Smooth muscle cell (in vitro differentiated cells): Measurements from ENCODE around the gene ALS2CL. TPM values are rescaled to one million over a fixed set of nuclear protein-coding genes. Genes with fewer than 3 reads are reported as not detected.

Source experiments
- DNase-seq: peaks from one replicate; lab custom pipeline; 2025; ENCODE audit not compliant: unreplicated experiment; lab: John Stamatoyannopoulos, UW
- H2AFZ ChIP-seq: fragments of 200-600 bp; sonication (generic); 2 replicates; pipeline ENCODE4 v1.6.0; 2016; ENCODE audit warnings: antibody characterized with exemption, low read depth, mild to moderate bottlenecking
- H3F3A ChIP-seq: fragments of 200-600 bp; sonication (generic); 2 replicates; pipeline ENCODE4 v1.6.0; 2017; ENCODE audit warnings: antibody characterized with exemption, low read depth
- H3K27ac ChIP-seq: fragments of 200-600 bp; sonication (generic); 2 replicates; pipeline ENCODE4 v1.5.1; 2016; ENCODE audit warnings: low read depth, mild to moderate bottlenecking
- H3K27me3 ChIP-seq: fragments of 200-600 bp; sonication (generic); 2 replicates; pipeline ENCODE4 v1.6.1; 2016; ENCODE audit warnings: low read depth, mild to moderate bottlenecking
- H3K36me3 ChIP-seq: fragments of 200-600 bp; sonication (generic); 2 replicates; pipeline ENCODE4 v1.5.1; 2016; ENCODE audit warnings: low read depth
- H3K4me1 ChIP-seq: fragments of 200-600 bp; sonication (generic); 2 replicates; pipeline ENCODE4 v1.5.1; 2016; ENCODE audit warnings: low read depth
- H3K4me2 ChIP-seq: fragments of 200-600 bp; sonication (generic); 2 replicates; pipeline ENCODE4 v1.6.0; 2016; ENCODE audit warnings: mild to moderate bottlenecking
- H3K4me3 ChIP-seq: fragments of 200-600 bp; sonication (generic); 2 replicates; pipeline ENCODE4 v1.5.1; 2016; ENCODE audit warnings: mild to moderate bottlenecking
- H3K79me2 ChIP-seq: fragments of 200-600 bp; sonication (generic); 2 replicates; pipeline ENCODE4 v1.6.0; 2016; ENCODE audit warnings: low read depth, mild to moderate bottlenecking
- H3K9ac ChIP-seq: fragments of 200-600 bp; sonication (generic); 2 replicates; pipeline ENCODE4 v1.6.0; 2016; ENCODE audit warnings: low read depth
- H3K9me3 ChIP-seq: fragments of 200-600 bp; sonication (generic); replicated peaks from 2 replicates; pipeline ENCODE4 v1.5.1; 2016; ENCODE audit warnings: low read depth
- H4K20me1 ChIP-seq: fragments of 200-600 bp; sonication (generic); 2 replicates; pipeline ENCODE4 v1.6.0; 2016; ENCODE audit warnings: low read depth
- WGBS: methylation state at CpG from one replicate; pipeline ENCODE4 v1.1.7; 2016; ENCODE audit warnings: low lambda C conversion rate; 5-methylcytosine and 5-hydroxymethylcytosine counted together
- polyA plus RNA-seq: library from polyadenylated mRNA; unstranded; fragments of >200 nt; fragmentation: Nextera tagmentation; extraction: Ambion mirVana; gene quantifications from 2 replicates; pipeline ENCODE4 v1.2.1, GENCODE V29; 2016
- total RNA-seq: library from RNA; depleted of rRNA; stranded (reverse); fragments of >200 nt; gene quantifications from 2 replicates; pipeline ENCODE4 v1.2.3, GENCODE V29; 2014
- TF ChIP-seq, protein P1 (sequence below): fragments of 200-600 bp; sonication (generic); IDR thresholded peaks from 2 replicates; pipeline ENCODE4 v1.5.1; 2017; ENCODE audit warnings: borderline replicate concordance, mild to moderate bottlenecking, antibody characterized with exemption; ENCODE audit not compliant: insufficient read depth, poor library complexity, severe bottlenecking

Gene ALS2CL
- total and polyA plus RNA-seq, 2 experiments from 2014 or later, result 8.5 to 9.4 TPM

DNA sequence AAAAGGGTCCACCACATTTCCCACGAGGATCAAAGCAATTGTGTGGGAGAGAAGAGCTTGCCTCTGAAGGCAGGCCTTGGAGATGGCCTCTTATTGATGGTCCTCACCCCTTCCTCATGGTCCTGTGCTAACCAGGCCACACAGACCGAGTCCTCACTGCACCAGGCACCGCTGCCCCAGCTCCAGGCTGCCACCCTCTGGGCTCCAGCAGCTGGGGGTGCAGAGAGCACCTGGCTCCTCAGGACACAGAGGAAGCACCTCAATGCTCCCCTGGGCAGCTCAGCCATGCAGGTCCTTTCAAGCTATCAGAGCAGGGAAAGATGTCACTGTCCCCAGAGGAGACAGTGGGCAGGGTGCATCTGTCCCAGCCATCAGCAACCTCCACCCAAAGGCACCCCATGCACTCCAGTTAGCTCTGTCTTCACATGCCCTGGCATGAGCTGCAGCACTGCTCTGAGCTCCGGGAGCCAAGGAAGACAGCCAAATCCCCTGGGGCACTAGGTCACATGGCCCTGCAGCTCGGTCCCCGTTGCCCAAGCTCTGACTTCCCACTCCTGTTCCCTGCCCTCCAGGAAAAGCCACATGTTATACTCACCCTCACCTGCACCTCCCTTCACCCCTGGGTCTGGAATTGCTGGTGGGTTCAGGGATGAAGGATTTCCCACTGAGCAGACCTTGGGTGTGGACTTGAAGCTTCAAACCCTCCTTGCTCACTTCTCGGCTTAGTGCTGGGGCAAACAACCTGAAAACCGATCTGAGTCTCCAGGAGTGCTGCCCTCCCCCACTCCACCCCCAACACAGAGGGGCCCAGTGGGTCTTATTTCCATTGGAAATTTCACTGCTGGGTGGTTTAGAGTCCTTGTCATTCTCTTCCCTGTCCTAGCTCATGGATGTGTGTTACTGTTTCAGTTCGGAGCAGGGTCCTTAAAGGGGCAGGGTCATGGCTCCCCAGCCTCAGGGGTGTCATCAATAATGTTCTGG, 32.6 kb downstream of the ALS2CL start:
- Histone ChIP-seq H2AFZ (no peak overlapping the region), H3K4me2 (no peak overlapping the region), H3K27me3 (no peaks in the 10 kb centered on the region), H3K79me2 (no peaks in the 10 kb centered on the region), H4K20me1 (no peaks in the 10 kb centered on the region), H3K9ac (no peak overlapping the region), H3K9me3 (no peaks in the 10 kb centered on the region), H3F3A (no peaks in the 10 kb centered on the region), H3K4me1 (peaks cover 21% of the 10 kb centered on the region), H3K27ac (no peak overlapping the region), H3K36me3 (no peaks in the 10 kb centered on the region), H3K4me3 (no peak overlapping the region)
- no peak for DNase-seq
- TF ChIP-seq, protein P1, sequence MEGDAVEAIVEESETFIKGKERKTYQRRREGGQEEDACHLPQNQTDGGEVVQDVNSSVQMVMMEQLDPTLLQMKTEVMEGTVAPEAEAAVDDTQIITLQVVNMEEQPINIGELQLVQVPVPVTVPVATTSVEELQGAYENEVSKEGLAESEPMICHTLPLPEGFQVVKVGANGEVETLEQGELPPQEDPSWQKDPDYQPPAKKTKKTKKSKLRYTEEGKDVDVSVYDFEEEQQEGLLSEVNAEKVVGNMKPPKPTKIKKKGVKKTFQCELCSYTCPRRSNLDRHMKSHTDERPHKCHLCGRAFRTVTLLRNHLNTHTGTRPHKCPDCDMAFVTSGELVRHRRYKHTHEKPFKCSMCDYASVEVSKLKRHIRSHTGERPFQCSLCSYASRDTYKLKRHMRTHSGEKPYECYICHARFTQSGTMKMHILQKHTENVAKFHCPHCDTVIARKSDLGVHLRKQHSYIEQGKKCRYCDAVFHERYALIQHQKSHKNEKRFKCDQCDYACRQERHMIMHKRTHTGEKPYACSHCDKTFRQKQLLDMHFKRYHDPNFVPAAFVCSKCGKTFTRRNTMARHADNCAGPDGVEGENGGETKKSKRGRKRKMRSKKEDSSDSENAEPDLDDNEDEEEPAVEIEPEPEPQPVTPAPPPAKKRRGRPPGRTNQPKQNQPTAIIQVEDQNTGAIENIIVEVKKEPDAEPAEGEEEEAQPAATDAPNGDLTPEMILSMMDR, result no peak
- WGBS, result 64% methylated on average over 9 of the region's 9 CpGs

DNA sequence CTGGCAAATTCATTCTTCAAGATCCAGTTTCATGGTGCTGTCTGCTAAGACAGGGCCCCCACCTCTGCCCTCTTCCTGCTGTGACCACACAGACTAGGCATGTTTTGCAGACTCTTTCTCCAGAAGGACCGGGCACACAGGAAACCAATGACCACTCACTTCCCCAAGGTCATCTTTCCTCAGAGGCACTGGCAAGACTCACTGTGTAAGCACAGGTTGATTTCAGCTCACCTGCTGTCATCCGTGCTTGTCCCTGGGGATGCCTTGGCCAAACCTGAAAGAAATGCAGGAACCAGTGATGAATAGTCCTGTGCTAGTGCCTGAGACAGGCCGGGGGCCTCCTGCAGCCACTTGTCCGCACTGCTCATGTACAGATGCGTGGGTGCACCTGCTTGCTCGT, 33.5 kb downstream of the ALS2CL start:
- WGBS, result 86% methylated on average over 6 of the region's 6 CpGs
- TF ChIP-seq, protein P1, result no peak
- no peak for DNase-seq

DNA sequence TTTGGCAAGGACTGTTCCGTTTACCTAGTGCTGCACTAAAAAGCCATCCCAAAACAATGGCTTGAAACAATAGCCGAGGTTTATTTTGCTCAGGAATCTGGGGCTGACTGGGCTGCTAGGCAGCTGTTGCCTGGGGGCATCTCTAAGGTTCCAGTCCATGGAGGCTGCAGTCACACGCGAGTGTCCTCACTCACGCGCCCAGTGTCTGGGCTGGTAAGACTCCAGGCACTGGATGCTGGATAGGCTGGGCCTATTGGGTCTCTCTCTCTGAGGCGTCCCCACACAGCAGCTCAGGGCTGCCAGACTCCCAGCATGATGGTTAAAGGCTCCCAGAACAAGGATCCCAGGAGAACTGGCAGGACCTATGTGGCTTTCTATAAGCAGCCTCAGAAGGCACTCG, 34.2 kb downstream of the ALS2CL start:
- H2AFZ ChIP-seq, result no peak overlapping the region
- H3K27me3 ChIP-seq, result no peaks in the 10 kb centered on the region
- H3K79me2 ChIP-seq, result no peaks in the 10 kb centered on the region
- no peak overlapping the region for H3K27ac ChIP-seq
- H3K9me3 ChIP-seq, result no peaks in the 10 kb centered on the region
- no peaks in the 10 kb centered on the region for H4K20me1 ChIP-seq
- 72% methylated on average over 8 of the region's 8 CpGs for WGBS
- peaks cover 21% of the 10 kb centered on the region for H3K4me1 ChIP-seq
- H3K36me3 ChIP-seq, result no peaks in the 10 kb centered on the region
- no peak overlapping the region for H3K9ac ChIP-seq
- no peaks in the 10 kb centered on the region for H3F3A ChIP-seq
- no peak overlapping the region for H3K4me2 ChIP-seq
- no peak for DNase-seq
- no peak overlapping the region for H3K4me3 ChIP-seq
- TF ChIP-seq, protein P1, result no peak

More for the DNA sequence above, 33.5 kb downstream of the ALS2CL start:
- H3K9ac ChIP-seq, result no peak overlapping the region
- H3K4me1 ChIP-seq, result peaks cover 21% of the 10 kb centered on the region
- H4K20me1 ChIP-seq, result no peaks in the 10 kb centered on the region
- H3K4me3 ChIP-seq, result no peak overlapping the region
- H3K4me2 ChIP-seq, result no peak overlapping the region
- H3K79me2 ChIP-seq, result no peaks in the 10 kb centered on the region
- H2AFZ ChIP-seq, result no peak overlapping the region
- no peaks in the 10 kb centered on the region for H3K36me3 ChIP-seq
- H3K9me3 ChIP-seq, result no peaks in the 10 kb centered on the region
- H3K27ac ChIP-seq, result no peak overlapping the region
- no peaks in the 10 kb centered on the region for H3F3A ChIP-seq
- no peaks in the 10 kb centered on the region for H3K27me3 ChIP-seq
